ENCODE measurements around the gene SH2B2. TPM values are rescaled to one million over a fixed set of nuclear protein-coding genes. Genes with fewer than 3 reads are reported as not detected.
"Not testable (repeated sequence)": the region's sequence is repeated elsewhere in the genome, so short reads cannot be mapped to it uniquely, and the experiment has no call there.

The SH2B2 gene
- total RNA-seq, 5 donors from 2014 or later (not counting 1 experiment from before 2014, with no cell fraction given) = 0.90 to 5.0 (median 2.5) TPM

DNA sequence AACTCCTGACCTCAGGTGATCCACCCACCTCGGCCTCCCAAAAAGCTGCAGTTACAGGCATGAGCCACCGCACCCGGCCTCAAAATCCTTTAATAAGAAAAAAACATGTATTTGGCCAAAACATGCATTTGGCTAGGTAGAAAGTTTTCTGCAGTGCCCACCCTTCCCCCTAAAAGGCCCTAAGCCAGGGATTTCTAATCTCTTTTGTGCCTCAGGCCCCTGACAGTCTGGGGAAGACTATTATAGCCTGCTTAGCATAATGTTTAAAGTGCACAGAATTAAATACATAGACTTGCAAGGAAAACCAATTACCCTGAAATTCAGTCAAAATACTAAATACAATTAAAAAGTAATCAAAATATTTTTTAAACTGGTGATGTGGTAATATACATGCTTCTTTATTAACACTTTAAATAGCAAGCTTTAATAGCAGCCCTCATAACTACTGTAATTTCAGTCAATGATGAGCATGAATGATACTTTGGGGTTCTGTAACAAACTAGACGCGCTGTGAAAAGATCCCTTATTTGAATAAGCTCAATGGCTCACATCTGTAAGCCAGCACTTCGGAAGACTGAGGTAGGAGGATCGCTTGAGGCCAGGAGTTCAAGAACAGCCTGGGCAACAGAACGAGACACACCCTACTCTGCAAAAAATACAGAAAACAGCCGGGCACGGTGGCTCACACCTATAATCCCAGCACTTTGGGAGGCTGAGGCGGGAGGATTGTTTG is 39.7 kb downstream of the SH2B2 start:
- CTCF ChIA-PET = interaction anchor here in 1 of 2 donors (0.7 kb wide), 1 partner anchor 42 kb away, joined by 5 read pairs; no protein-coding TSS in a partner anchor
- Mint-ChIP-seq H3K27me3 (peaks cover 0 to 21% of the 10 kb centered on the region in 2 donors), H3K4me1 (peaks cover 0 to 6% (median 0%) of the 10 kb centered on the region in 3 donors), H3K27ac (no peak overlapping the region), H3K36me3 (no peaks in the 10 kb centered on the region), H3K4me3 (no peak overlapping the region), H3K9me3 (no peaks in the 10 kb centered on the region)
- Histone ChIP-seq H3K4me1 (ENCODE audit: control insufficient read depth in 1 of 2, extremely low read depth in 1 of 2, insufficient read depth in 2 of 2, low read length in 2 of 2) (no peaks in the 10 kb centered on the region), H3K27me3 (replicated peaks in 1 of 2; ENCODE audit: control insufficient read depth in 2 of 2, extremely low read depth in 1 of 2, insufficient read depth in 2 of 2, low read length in 1 of 2) (peaks cover 0 to 16% of the 10 kb centered on the region in 2 experiments), H3K4me3 (ENCODE audit: control insufficient read depth in 1 of 2, extremely low read depth in 1 of 2, low read length in 1 of 2) (no peak overlapping the region), H3K36me3 (ENCODE audit: control insufficient read depth in 2 of 2, extremely low read depth in 1 of 2, insufficient read depth in 1 of 2, low read length in 1 of 2) (no peaks in the 10 kb centered on the region), H3K9me3 (no peaks in the 10 kb centered on the region), H3K27ac (ENCODE audit: low read length) (no peak overlapping the region)
- WGBS (ENCODE audit: insufficient coverage) = 95% methylated on average over 4 of the region's 11 CpGs
- DNase-seq = no peak
- POLR2A ChIA-PET = no interaction called here
- no peak for ATAC-seq (replicated peaks in 1 of 4)

DNA sequence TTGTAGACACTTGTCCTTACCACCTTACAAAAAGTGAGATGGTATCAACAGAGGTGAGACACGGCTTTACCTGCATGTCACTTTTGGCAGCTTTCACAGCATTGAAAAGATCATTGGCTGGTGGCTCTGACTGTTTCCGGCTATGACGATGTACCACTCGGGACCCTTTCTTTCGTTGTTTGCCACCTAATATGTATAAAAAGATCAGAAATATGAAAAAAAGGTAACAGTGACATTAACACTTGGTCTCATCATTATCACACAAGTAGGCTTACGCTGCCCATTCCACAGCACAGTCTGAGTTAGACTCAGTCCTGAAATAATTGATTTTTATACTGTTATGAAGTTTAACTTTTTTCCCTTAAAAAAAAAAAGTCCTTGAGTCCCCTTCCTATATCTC is 40.5 kb downstream of the SH2B2 start:
- H3K27ac ChIP-seq (ENCODE audit: low read length); H3K9me3 Mint-ChIP-seq; H3K4me1 ChIP-seq (ENCODE audit: control insufficient read depth in 1 of 2, extremely low read depth in 1 of 2, insufficient read depth in 2 of 2, low read length in 2 of 2); ATAC-seq (replicated peaks in 1 of 4); H3K9me3 ChIP-seq; CTCF ChIA-PET; H3K4me3 ChIP-seq (ENCODE audit: control insufficient read depth in 1 of 2, extremely low read depth in 1 of 2, low read length in 1 of 2); DNase-seq; POLR2A ChIA-PET; H3K36me3 Mint-ChIP-seq; H3K27ac Mint-ChIP-seq; H3K27me3 ChIP-seq (replicated peaks in 1 of 2; ENCODE audit: control insufficient read depth in 2 of 2, extremely low read depth in 1 of 2, insufficient read depth in 2 of 2, low read length in 1 of 2); H3K4me3 Mint-ChIP-seq; H3K4me1 Mint-ChIP-seq; H3K36me3 ChIP-seq (ENCODE audit: control insufficient read depth in 2 of 2, extremely low read depth in 1 of 2, insufficient read depth in 1 of 2, low read length in 1 of 2): not testable (repeated sequence)
- no CpG with 5 or more reads among the region's 6 CpGs for WGBS (ENCODE audit: insufficient coverage)
- peaks cover 0 to 22% of the 10 kb centered on the region in 2 donors for H3K27me3 Mint-ChIP-seq

DNA sequence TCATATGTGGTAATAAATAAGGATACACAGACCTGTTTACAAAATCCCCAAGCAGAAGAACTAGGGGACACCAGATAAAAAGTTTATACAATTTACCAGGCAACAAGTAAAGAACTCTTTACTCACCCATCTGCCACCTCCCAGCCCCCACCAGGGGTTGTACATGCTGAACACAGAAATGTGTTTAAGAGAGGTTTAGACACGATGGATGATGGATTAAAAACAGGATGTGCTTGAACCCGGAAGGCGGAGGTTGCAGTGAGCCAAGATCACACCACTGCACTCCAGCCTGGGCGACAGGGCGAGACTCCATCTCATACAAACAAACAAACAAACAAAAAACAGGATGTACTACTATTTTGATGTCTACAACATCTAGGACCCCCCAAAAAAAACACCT is 42.2 kb downstream of the SH2B2 start:
- H3K27me3 ChIP-seq (replicated peaks in 1 of 2; ENCODE audit: control insufficient read depth in 2 of 2, extremely low read depth in 1 of 2, insufficient read depth in 2 of 2, low read length in 1 of 2); H3K27ac ChIP-seq (ENCODE audit: low read length); H3K9me3 ChIP-seq; CTCF ChIA-PET; H3K36me3 Mint-ChIP-seq; DNase-seq; H3K4me1 Mint-ChIP-seq; H3K27ac Mint-ChIP-seq; ATAC-seq (replicated peaks in 1 of 4); H3K4me3 ChIP-seq (ENCODE audit: control insufficient read depth in 1 of 2, extremely low read depth in 1 of 2, low read length in 1 of 2); H3K9me3 Mint-ChIP-seq; H3K36me3 ChIP-seq (ENCODE audit: control insufficient read depth in 2 of 2, extremely low read depth in 1 of 2, insufficient read depth in 1 of 2, low read length in 1 of 2); POLR2A ChIA-PET; H3K4me1 ChIP-seq (ENCODE audit: control insufficient read depth in 1 of 2, extremely low read depth in 1 of 2, insufficient read depth in 2 of 2, low read length in 2 of 2): not testable (repeated sequence)
- WGBS (ENCODE audit: insufficient coverage) = no CpG with 5 or more reads among the region's 5 CpGs
- Mint-ChIP-seq H3K27me3 (peaks cover 0 to 19% of the 10 kb centered on the region in 2 donors), H3K4me3 (peak overlapping the region in 1 of 3 donors; percentile 32)

DNA sequence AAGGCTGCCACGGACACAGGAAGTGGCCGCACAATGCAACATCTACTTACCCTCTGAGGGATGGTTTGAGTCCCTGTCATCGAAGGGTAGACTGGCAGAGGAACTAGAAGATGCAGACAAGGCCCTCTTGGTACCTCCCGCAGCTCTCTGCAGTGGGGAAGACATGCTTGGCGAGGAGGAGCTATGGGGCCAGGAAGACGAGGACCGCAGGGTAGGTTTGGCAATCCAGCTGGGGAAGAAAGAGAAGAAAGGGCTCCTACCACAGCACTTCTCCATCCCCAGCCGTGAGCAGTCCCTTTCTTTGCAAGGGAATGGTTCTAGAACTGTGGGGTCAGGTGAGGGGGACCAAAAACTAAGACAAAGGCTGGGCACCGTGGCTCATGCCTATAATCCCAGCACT is 42.7 kb downstream of the SH2B2 start:
- H3K36me3 Mint-ChIP-seq; DNase-seq; H3K4me3 ChIP-seq (ENCODE audit: control insufficient read depth in 1 of 2, extremely low read depth in 1 of 2, low read length in 1 of 2); H3K9me3 Mint-ChIP-seq; H3K9me3 ChIP-seq; ATAC-seq (replicated peaks in 1 of 4); H3K4me3 Mint-ChIP-seq; H3K36me3 ChIP-seq (ENCODE audit: control insufficient read depth in 2 of 2, extremely low read depth in 1 of 2, insufficient read depth in 1 of 2, low read length in 1 of 2); H3K27me3 ChIP-seq (replicated peaks in 1 of 2; ENCODE audit: control insufficient read depth in 2 of 2, extremely low read depth in 1 of 2, insufficient read depth in 2 of 2, low read length in 1 of 2); H3K27ac ChIP-seq (ENCODE audit: low read length); CTCF ChIA-PET; H3K4me1 Mint-ChIP-seq; POLR2A ChIA-PET; H3K27ac Mint-ChIP-seq; H3K4me1 ChIP-seq (ENCODE audit: control insufficient read depth in 1 of 2, extremely low read depth in 1 of 2, insufficient read depth in 2 of 2, low read length in 2 of 2): not testable (repeated sequence)
- H3K27me3 Mint-ChIP-seq = peaks cover 0 to 19% of the 10 kb centered on the region in 2 donors
- 88% methylated on average over 2 of the region's 9 CpGs for WGBS (ENCODE audit: insufficient coverage)

DNA sequence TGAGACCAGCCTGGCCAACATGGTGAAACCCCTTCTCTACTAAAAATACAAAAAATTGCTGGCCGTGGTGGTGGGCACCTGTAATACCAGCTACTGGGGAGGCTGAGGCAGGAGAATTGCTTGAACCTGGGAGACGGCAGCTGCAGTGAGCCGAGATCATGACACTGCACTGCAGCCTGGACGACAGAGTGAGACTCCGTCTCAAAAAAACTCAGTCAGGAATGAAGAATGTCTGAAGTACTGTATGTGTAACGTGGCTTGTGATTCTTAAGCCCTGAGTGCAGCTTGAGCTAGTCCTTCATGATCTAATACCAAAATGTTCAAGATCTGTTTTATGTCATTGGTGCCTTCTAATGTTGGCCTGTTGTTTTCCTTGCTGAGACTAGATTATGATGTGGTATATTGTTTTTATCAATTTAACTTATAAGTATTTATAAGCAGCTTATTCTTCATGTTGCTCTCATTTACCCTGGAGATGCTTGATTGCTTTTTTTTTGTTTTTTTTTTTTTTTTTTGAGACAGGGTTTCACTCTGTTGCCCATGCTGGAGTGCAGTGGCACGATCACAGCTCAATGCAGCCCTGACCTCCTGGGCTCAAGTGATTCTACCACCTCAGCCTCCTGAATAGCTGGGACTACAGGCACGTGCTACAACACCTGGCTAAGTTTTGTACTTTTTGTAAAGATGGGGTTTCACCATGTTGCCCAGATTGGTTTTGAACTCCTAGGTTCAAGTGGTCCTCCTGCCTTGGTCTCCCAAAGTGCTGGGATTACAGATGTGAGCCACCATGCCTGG is 44.2 kb downstream of the SH2B2 start:
- DNase-seq; H3K9me3 ChIP-seq; H3K4me3 Mint-ChIP-seq; H3K36me3 Mint-ChIP-seq; H3K4me1 ChIP-seq (ENCODE audit: control insufficient read depth in 1 of 2, extremely low read depth in 1 of 2, insufficient read depth in 2 of 2, low read length in 2 of 2); H3K4me3 ChIP-seq (ENCODE audit: control insufficient read depth in 1 of 2, extremely low read depth in 1 of 2, low read length in 1 of 2); H3K9me3 Mint-ChIP-seq; H3K27me3 ChIP-seq (replicated peaks in 1 of 2; ENCODE audit: control insufficient read depth in 2 of 2, extremely low read depth in 1 of 2, insufficient read depth in 2 of 2, low read length in 1 of 2); H3K36me3 ChIP-seq (ENCODE audit: control insufficient read depth in 2 of 2, extremely low read depth in 1 of 2, insufficient read depth in 1 of 2, low read length in 1 of 2); POLR2A ChIA-PET; H3K27ac ChIP-seq (ENCODE audit: low read length); ATAC-seq (replicated peaks in 1 of 4); H3K4me1 Mint-ChIP-seq; H3K27ac Mint-ChIP-seq: not testable (repeated sequence)
- CTCF ChIA-PET = interaction anchor here in 1 of 2 donors (0.6 kb wide), 1 partner anchor 586 kb away, joined by 13 read pairs; no protein-coding TSS in a partner anchor
- peaks cover 0 to 19% of the 10 kb centered on the region in 2 donors for H3K27me3 Mint-ChIP-seq
- WGBS (ENCODE audit: insufficient coverage) = 81% methylated on average over 6 of the region's 8 CpGs

DNA sequence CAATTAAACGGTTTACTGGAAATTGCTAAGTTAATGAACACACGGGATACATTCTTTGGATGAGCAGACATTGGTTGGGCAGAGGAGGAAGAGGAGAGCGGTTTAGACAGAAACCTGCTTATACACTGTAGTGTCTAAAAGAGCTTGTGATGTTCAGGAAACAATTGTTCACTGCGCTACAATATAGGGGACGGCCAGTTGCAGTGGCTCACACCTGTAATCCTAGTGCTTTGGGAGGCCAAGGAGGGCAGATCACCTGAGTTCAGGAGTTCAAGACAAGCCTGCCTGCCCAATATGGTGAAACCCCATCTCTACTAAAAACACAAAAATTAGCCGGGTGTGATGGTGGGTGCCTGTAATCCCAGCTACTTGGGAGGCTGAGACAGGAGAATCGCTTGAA is 48.9 kb downstream of the SH2B2 start:
- ATAC-seq (replicated peaks in 1 of 4); H3K9me3 Mint-ChIP-seq; H3K4me1 Mint-ChIP-seq; H3K4me3 ChIP-seq (ENCODE audit: control insufficient read depth in 1 of 2, extremely low read depth in 1 of 2, low read length in 1 of 2); CTCF ChIA-PET; DNase-seq; H3K36me3 ChIP-seq (ENCODE audit: control insufficient read depth in 2 of 2, extremely low read depth in 1 of 2, insufficient read depth in 1 of 2, low read length in 1 of 2); H3K36me3 Mint-ChIP-seq; H3K27ac ChIP-seq (ENCODE audit: low read length); H3K9me3 ChIP-seq; H3K27me3 Mint-ChIP-seq; H3K27ac Mint-ChIP-seq; H3K4me3 Mint-ChIP-seq; H3K4me1 ChIP-seq (ENCODE audit: control insufficient read depth in 1 of 2, extremely low read depth in 1 of 2, insufficient read depth in 2 of 2, low read length in 2 of 2); H3K27me3 ChIP-seq (replicated peaks in 1 of 2; ENCODE audit: control insufficient read depth in 2 of 2, extremely low read depth in 1 of 2, insufficient read depth in 2 of 2, low read length in 1 of 2); POLR2A ChIA-PET: not testable (repeated sequence)
- WGBS (ENCODE audit: insufficient coverage) = 100% methylated on average over 3 of the region's 7 CpGs

All from T-cell (primary cell).